RWPE2 (cell line): Measurements from ENCODE around the gene TBL2.
"Not testable (repeated sequence)": the region's sequence is repeated elsewhere in the genome, so short reads cannot be mapped to it uniquely, and the experiment has no call there.

Source experiments
- ATAC-seq: fragments of 200-7000 bp; cut with Tn5 transposase; 3 replicates; pipeline ENCODE4 v1.9.1; 2021; ENCODE audit warnings: low read depth
- DNase-seq: peaks from one replicate; pipeline ENCODE4 v3.0.0-alpha.2; 2020; ENCODE audit warnings: low spot score
- H3K27ac ChIP-seq: fragments of 450-650 bp; 2 replicates; pipeline ENCODE4 v1.5.1; 2017; ENCODE audit warnings: mild to moderate bottlenecking; ENCODE audit not compliant: poor library complexity, severe bottlenecking
- H3K27me3 ChIP-seq: fragments of 250-450 bp; sonication (Bioruptor Pico); 2 replicates; pipeline ENCODE4 v1.5.1; 2021; ENCODE audit warnings: mild to moderate bottlenecking, moderate library complexity; ENCODE audit not compliant: insufficient read depth, poor library complexity, severe bottlenecking
- H3K36me3 ChIP-seq: fragments of 250-450 bp; sonication (Bioruptor Pico); 2 replicates; pipeline ENCODE4 v1.5.1; 2020; ENCODE audit warnings: low read depth, mild to moderate bottlenecking, moderate library complexity
- H3K4me1 ChIP-seq: fragments of 250-450 bp; sonication (Bioruptor Pico); 2 replicates; pipeline ENCODE4 v1.5.1; 2021; ENCODE audit warnings: mild to moderate bottlenecking, moderate library complexity; ENCODE audit not compliant: insufficient read depth, poor library complexity, severe bottlenecking
- H3K4me3 ChIP-seq: fragments of 250-450 bp; sonication (Bioruptor Pico); 2 replicates; pipeline ENCODE4 v1.5.1; 2021; ENCODE audit warnings: mild to moderate bottlenecking, moderate library complexity; ENCODE audit not compliant: severe bottlenecking
- H3K9me3 ChIP-seq: fragments of 250-450 bp; sonication (Bioruptor Pico); 2 replicates; pipeline ENCODE4 v1.5.1; 2021; ENCODE audit warnings: mild to moderate bottlenecking, moderate library complexity; ENCODE audit not compliant: severe bottlenecking
- TF ChIP-seq, protein P1 (sequence below): fragments of 450-650 bp; IDR thresholded peaks from one replicate; pipeline ENCODE4 v1.5.1; 2017; ENCODE audit warnings: mild to moderate bottlenecking, moderate library complexity; ENCODE audit not compliant: poor library complexity, severe bottlenecking

The TBL2 gene

DNA sequence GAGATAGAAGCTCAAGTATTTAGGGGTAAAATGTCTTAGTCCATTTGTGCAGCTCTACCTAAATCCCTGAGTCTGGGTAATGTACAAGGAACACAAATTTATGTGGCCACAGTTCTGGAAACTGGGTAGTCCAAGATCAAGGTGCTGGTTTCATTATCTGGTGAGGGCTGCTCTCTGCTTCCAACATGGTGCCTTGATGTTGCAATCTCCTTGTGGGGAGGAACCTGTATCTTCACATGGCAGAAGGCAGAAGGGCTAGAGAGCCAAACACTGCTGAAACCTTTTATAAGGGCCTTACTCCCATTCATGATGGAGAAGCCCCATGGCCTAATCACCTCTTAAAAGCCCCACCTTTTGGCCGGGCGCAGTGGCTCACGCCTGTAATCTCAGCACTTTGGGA lies 47.6 kb downstream of the TBL2 start:
- no peak overlapping the region for H3K4me3 ChIP-seq
- no peak for ATAC-seq
- H3K4me1 ChIP-seq: no peaks in the 10 kb centered on the region
- H3K27me3 ChIP-seq: no peaks in the 10 kb centered on the region
- TF ChIP-seq, protein P1, sequence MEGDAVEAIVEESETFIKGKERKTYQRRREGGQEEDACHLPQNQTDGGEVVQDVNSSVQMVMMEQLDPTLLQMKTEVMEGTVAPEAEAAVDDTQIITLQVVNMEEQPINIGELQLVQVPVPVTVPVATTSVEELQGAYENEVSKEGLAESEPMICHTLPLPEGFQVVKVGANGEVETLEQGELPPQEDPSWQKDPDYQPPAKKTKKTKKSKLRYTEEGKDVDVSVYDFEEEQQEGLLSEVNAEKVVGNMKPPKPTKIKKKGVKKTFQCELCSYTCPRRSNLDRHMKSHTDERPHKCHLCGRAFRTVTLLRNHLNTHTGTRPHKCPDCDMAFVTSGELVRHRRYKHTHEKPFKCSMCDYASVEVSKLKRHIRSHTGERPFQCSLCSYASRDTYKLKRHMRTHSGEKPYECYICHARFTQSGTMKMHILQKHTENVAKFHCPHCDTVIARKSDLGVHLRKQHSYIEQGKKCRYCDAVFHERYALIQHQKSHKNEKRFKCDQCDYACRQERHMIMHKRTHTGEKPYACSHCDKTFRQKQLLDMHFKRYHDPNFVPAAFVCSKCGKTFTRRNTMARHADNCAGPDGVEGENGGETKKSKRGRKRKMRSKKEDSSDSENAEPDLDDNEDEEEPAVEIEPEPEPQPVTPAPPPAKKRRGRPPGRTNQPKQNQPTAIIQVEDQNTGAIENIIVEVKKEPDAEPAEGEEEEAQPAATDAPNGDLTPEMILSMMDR: no peak
- H3K27ac ChIP-seq: no peak overlapping the region
- no peaks in the 10 kb centered on the region for H3K9me3 ChIP-seq
- H3K36me3 ChIP-seq: no peaks in the 10 kb centered on the region
- no peak for DNase-seq

DNA sequence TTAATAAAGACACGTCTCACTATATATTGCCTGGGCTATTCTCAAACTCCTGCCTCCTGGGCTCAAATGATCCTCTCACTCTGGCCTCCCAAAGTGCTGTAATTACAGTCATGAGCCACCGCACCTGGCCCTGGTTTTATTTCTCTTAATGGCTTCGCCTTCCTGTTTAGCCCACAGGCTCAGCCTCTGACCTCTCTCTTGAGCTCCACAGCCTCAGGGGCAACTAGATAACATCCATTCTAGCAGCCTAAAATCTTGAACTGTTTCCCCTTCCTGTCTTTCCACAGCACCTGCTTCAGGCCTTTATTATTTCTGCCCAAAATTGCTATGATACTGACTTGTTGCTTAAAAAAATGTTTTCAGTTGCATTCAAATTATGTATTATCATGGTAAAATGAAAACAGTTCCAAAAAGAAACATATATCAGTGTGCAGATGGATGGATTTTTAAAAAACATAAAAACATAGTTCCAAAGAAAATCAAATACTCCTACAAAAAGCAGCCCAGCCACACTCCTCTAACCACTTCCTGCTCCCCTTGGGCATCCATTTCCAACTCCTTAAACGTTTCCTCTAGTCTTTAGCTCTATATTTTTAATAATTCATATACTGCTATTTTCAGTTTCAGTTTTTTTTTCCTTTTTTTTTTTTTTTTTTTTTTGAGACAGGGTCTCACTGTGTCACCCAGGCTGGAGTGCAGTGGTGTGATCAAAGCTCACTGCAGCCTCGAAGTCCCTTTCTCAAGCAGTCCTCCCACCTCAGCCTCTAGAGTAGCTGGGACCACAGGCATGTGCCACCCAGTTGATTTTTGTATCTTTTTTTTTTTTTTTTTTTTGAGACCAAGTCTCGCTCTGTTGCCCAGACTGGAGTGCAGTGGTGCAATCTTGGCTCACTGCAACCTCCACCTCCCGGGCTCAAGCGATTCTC lies 51.2 kb downstream of the TBL2 start:
- TF ChIP-seq, protein P1: no peak
- ATAC-seq (no peak), DNase-seq (no peak)
- Histone ChIP-seq H3K36me3 (no peaks in the 10 kb centered on the region), H3K4me3 (no peak overlapping the region), H3K27ac (no peak overlapping the region), H3K9me3 (no peaks in the 10 kb centered on the region), H3K4me1 (no peaks in the 10 kb centered on the region), H3K27me3 (no peaks in the 10 kb centered on the region)

DNA sequence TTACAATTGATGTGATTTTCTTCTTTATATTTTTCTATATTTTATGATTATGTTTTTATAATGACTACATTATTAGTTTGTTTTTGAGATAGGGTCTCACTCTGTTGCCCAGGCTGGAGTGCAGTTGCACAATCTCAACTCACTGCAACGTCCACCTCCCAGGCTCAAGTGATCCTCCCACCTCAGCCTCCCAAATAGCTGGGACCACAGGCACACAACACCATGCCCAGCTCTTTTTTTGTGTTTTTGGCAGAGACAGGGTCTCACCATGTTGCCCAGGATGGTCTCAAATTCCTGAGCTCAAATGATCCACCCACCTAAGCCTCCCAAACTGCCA lies 52.3 kb downstream of the TBL2 start:
- not testable (repeated sequence) for H3K4me3 ChIP-seq, ATAC-seq, H3K9me3 ChIP-seq, DNase-seq, H3K4me1 ChIP-seq, H3K27ac ChIP-seq, H3K36me3 ChIP-seq, H3K27me3 ChIP-seq

DNA sequence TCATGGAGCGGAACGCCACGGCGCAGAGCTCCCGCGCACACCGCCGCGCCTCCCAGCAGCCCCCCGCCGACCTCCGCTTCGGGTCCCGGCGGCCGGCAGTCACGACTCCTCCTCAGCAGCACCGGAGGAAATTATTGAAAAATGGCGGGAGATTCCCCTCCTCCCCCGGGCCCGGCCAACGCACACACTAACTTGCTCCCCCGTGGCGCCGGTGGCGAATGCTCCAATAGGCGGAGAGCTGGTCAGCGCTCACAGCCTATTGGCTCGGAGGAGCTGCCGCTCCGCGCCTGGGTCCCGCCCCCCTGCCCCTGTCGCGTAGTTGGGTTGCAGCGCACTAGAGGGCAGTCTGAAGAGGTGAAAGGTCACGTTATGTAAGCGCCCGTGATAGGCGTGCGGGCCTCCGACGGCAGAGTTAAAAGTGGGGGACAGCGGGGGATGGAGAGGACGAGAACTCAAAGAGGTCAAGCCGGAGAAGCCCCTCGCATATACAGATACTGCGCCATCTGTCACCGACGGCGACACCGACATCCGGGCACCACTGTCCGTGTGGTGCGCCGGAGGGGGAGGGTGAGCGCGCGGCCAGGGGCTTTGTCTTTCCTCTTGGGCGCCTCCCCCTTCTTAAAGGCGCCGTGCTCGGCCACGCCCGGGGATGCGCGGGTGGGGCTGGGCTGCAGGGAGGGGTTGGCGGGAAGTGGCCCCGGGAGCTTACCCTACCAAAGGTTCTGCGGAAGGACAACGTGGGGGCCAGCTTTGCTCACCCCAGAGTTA lies 56.1 kb downstream of the TBL2 start, which contains the start of gene BAZ1B:
TSS of gene BAZ1B (minus strand) at position 189 of the 768 bp plus-strand sequence. CDS start 360 bp downstream, outside the sequence.
- Histone ChIP-seq H3K27ac (peak within 1 kb of the TSS; percentile 70), H3K9me3 (no peaks in the 10 kb centered on the region), H3K36me3 (peaks cover 36% of the 10 kb centered on the region), H3K4me3 (peak within 1 kb of the TSS; percentile 82), H3K27me3 (no peaks in the 10 kb centered on the region), H3K4me1 (peaks cover 12% of the 10 kb centered on the region)
- TF ChIP-seq, protein P1: no peak
- DNase-seq (peak; percentile 98), ATAC-seq (peak; percentile 94)

DNA sequence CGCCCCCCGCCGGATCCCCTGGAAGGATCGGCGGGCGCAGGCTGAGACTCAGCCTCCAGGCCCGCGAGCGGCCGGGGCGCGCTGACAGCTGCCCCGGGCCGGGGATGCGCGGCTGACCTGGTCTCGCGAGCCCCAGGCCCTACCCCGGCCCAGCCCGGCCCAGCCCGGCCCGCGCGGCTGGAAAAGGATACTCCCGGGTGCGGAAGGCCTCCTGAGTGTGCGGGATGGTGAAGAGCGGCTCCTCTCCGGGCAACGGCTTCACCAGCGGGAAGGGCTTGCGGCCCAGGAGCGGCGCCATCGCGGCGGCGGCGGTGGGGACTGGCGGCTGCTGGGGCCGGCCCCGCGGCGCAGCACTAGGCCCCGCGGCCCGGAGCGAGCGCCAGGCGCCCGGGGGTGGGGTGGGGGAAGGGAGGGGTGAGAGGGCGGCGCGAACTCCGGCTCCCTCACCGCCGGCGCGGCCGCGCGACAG lies 56.7 kb downstream of the TBL2 start:
- Histone ChIP-seq H3K36me3 (peaks cover 42% of the 10 kb centered on the region), H3K27me3 (no peaks in the 10 kb centered on the region), H3K9me3 (no peaks in the 10 kb centered on the region), H3K27ac (peak overlapping the region; percentile 70), H3K4me3 (peak overlapping the region; percentile 82), H3K4me1 (peaks cover 12% of the 10 kb centered on the region)
- no peak for DNase-seq
- ATAC-seq: peak; percentile 54
- TF ChIP-seq, protein P1: no peak
